ENCODE results near the gene SORT1. TPM values are rescaled to one million over a fixed set of nuclear protein-coding genes. Genes with fewer than 3 reads are reported as not detected.

Gene SORT1
- total RNA-seq, 6 experiments from 2014 or later = 3.2 to 30.3 (median 13.7) TPM

- Histone ChIP-seq H3K27ac (no peak overlapping the region), H3K4me1 (peaks cover 0 to 30% (median 3%) of the 10 kb centered on the region in 4 donors), H3K4me3 (no peak overlapping the region), H3K9me3 (no peaks in the 10 kb centered on the region), H3K36me3 (no peaks in the 10 kb centered on the region), H3K27me3 (no peaks in the 10 kb centered on the region)
- intact Hi-C loops (cut with DNase I) = no loop called here
- 62% methylated on average over 5 of the region's 5 CpGs for WGBS (ENCODE audit: insufficient coverage, low coverage, low lambda C conversion rate, missing lambda C conversion rate)
- DNase-seq (no peak), ATAC-seq (no peak)
- TF ChIP-seq CTCF (IDR thresholded peaks at IDR 0.05) = no peak
- TF ChIP-seq POLR2A (IDR thresholded peaks at IDR 0.05) = no peak
These were observed 7.9 kb downstream of the SORT1 start for GRCh38 chr1:109389638-109390341.

GRCh38 chr1:109388884-109389637, 8.7 kb downstream of the SORT1 start:
- H3K4me1 ChIP-seq = peaks cover 0 to 30% (median 3%) of the 10 kb centered on the region in 4 donors
- H3K4me3 ChIP-seq = no peak overlapping the region
- 54% methylated on average over 7 of the region's 7 CpGs for WGBS (ENCODE audit: insufficient coverage, low coverage, low lambda C conversion rate, missing lambda C conversion rate)

GRCh38 chr1:109388208-109388711, 9.5 kb downstream of the SORT1 start:
- Histone ChIP-seq H3K36me3 (no peaks in the 10 kb centered on the region), H3K27ac (no peak overlapping the region), H3K27me3 (no peaks in the 10 kb centered on the region), H3K9me3 (no peaks in the 10 kb centered on the region), H3K4me1 (peaks cover 0 to 23% (median 2%) of the 10 kb centered on the region in 4 donors), H3K4me3 (no peak overlapping the region)
- no peak for DNase-seq
- WGBS (ENCODE audit: insufficient coverage, low coverage, low lambda C conversion rate, missing lambda C conversion rate) = 100% methylated on average over 5 of the region's 5 CpGs
- intact Hi-C loops (cut with DNase I) = no loop called here
- no peak for ATAC-seq
- no peak for TF ChIP-seq POLR2A (IDR thresholded peaks at IDR 0.05)
- no peak for TF ChIP-seq CTCF (IDR thresholded peaks at IDR 0.05)

More at GRCh38 chr1:109388884-109389637, 8.7 kb downstream of the SORT1 start:
- Histone ChIP-seq H3K9me3 (no peaks in the 10 kb centered on the region), H3K36me3 (no peaks in the 10 kb centered on the region), H3K27me3 (no peaks in the 10 kb centered on the region), H3K27ac (no peak overlapping the region)
- intact Hi-C loops (cut with DNase I) = no loop called here
- ATAC-seq = no peak
- TF ChIP-seq POLR2A (IDR thresholded peaks at IDR 0.05) (no peak), CTCF (IDR thresholded peaks at IDR 0.05) (no peak)
- no peak for DNase-seq

- H3K4me1 ChIP-seq = peaks cover 0 to 5% (median 0%) of the 10 kb centered on the region in 4 donors
- TF ChIP-seq CTCF (IDR thresholded peaks at IDR 0.05) = no peak
- no peak for TF ChIP-seq POLR2A (IDR thresholded peaks at IDR 0.05)
- 92% methylated on average over 2 of the region's 2 CpGs for WGBS (ENCODE audit: insufficient coverage, low coverage, low lambda C conversion rate, missing lambda C conversion rate)
- no peaks in the 10 kb centered on the region for H3K9me3 ChIP-seq
- intact Hi-C loops (cut with DNase I) = no loop called here
- H3K4me3 ChIP-seq = no peak overlapping the region
- no peaks in the 10 kb centered on the region for H3K36me3 ChIP-seq
- ATAC-seq (no peak), DNase-seq (no peak)
- H3K27ac ChIP-seq = no peak overlapping the region
- no peaks in the 10 kb centered on the region for H3K27me3 ChIP-seq
These were observed 11.5 kb downstream of the SORT1 start for GRCh38 chr1:109386054-109386717.
